ENCODE results near the gene LLGL1.

Gene LLGL1

GRCh38 chr17:18184143-18185031, 41.0 kb upstream of the LLGL1 start:
- Histone ChIP-seq H3K4me1 (ENCODE audit: control insufficient read depth, low read depth, low read length) (peaks cover 20% of the 10 kb centered on the region), H3K36me3 (ENCODE audit: control insufficient read depth, low read depth, low read length) (peaks cover 18% of the 10 kb centered on the region), H3K27ac (ENCODE audit: low read length) (no peak overlapping the region), H3K9ac (ENCODE audit: low read length) (peak overlapping the region; percentile 78), H3K27me3 (ENCODE audit: control insufficient read depth, insufficient read depth, low read length) (no peaks in the 10 kb centered on the region), H3K4me3 (ENCODE audit: low read length) (peak overlapping the region; percentile 81), H3K9me3 (ENCODE audit: control insufficient read depth, low read depth, low read length) (no peaks in the 10 kb centered on the region)

- no peak overlapping the region for H3K27ac ChIP-seq (ENCODE audit: low read length)
Measured at GRCh38 chr17:18185391-18185790, 40.0 kb upstream of the LLGL1 start.

DNA sequence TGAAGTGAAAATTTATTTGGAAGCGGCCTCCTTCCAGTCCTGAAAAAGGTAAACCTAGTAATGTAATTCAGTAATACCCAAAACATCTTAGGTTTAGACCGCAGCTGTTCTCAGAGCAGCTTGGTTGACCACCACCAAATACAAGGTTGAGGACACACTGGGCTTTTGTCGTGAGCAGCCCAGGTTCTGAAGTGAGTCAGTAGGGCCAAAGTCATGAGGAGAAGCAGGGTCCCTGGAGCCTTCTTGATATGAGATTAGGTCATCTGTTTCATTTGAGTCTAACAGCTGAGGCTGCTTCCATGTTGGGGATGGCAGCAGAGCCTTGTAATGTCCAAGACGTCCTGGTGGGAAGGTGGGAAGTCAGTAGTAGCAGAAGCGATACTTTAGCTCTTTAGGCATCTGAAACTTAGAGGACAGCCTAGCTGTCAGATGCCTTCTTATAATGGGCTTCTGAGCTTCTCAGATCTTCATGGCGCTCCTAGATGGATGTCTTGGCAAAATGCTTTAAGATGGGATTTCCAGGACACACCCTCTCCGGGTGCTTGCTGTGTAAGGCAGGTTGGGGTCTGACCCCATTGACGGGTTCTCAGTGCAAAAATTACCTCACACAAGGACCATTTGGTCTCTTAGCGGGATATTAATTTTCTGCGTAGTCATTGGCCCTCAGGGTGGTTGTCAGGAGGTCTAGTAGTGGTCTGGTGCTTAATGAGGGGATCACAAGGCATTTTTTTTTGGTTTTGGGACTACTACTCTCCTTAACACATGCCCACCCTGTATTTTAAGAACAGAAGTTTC, 39.4 kb upstream of the LLGL1 start:
- Histone ChIP-seq H3K9ac (ENCODE audit: low read length) (peak overlapping the region; percentile 78), H3K4me1 (ENCODE audit: control insufficient read depth, low read depth, low read length) (peaks cover 20% of the 10 kb centered on the region), H3K27ac (ENCODE audit: low read length) (no peak overlapping the region), H3K27me3 (ENCODE audit: control insufficient read depth, insufficient read depth, low read length) (no peaks in the 10 kb centered on the region), H3K4me3 (ENCODE audit: low read length) (peak overlapping the region; percentile 81), H3K36me3 (ENCODE audit: control insufficient read depth, low read depth, low read length) (peaks cover 18% of the 10 kb centered on the region), H3K9me3 (ENCODE audit: control insufficient read depth, low read depth, low read length) (no peaks in the 10 kb centered on the region)

More at GRCh38 chr17:18185391-18185790, 40.0 kb upstream of the LLGL1 start:
- H3K27me3 ChIP-seq (ENCODE audit: control insufficient read depth, insufficient read depth, low read length) = no peaks in the 10 kb centered on the region
- H3K4me3 ChIP-seq (ENCODE audit: low read length) = peak overlapping the region; percentile 81
- peaks cover 20% of the 10 kb centered on the region for H3K4me1 ChIP-seq (ENCODE audit: control insufficient read depth, low read depth, low read length)
- peak overlapping the region; percentile 78 for H3K9ac ChIP-seq (ENCODE audit: low read length)
- peaks cover 18% of the 10 kb centered on the region for H3K36me3 ChIP-seq (ENCODE audit: control insufficient read depth, low read depth, low read length)
- no peaks in the 10 kb centered on the region for H3K9me3 ChIP-seq (ENCODE audit: control insufficient read depth, low read depth, low read length)

DNA sequence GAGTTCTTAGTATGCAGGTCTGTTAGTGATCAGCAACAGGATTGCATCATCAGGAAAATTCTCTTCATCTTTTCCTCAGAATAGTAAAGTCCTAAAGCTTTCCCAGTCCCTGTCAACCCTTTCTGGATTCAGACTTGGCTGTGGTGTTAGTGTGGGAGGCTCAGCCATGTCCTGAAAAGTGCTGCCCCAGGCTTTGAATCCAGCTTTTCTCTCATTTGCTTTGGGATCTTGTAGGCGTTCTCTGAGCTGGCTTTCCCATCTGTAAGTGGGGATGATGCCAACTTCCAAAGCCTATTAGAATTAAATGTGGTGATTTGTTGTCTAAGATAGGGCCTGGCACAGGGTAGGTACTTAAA, 38.8 kb upstream of the LLGL1 start:
- Histone ChIP-seq H3K9me3 (ENCODE audit: control insufficient read depth, low read depth, low read length) (no peaks in the 10 kb centered on the region), H3K4me1 (ENCODE audit: control insufficient read depth, low read depth, low read length) (peaks cover 20% of the 10 kb centered on the region), H3K27me3 (ENCODE audit: control insufficient read depth, insufficient read depth, low read length) (no peaks in the 10 kb centered on the region), H3K36me3 (ENCODE audit: control insufficient read depth, low read depth, low read length) (peaks cover 18% of the 10 kb centered on the region), H3K4me3 (ENCODE audit: low read length) (peak overlapping the region; percentile 81), H3K27ac (ENCODE audit: low read length) (no peak overlapping the region), H3K9ac (ENCODE audit: low read length) (peak overlapping the region; percentile 7)

GRCh38 chr17:18187226-18187625, 38.2 kb upstream of the LLGL1 start:
- Histone ChIP-seq H3K9me3 (ENCODE audit: control insufficient read depth, low read depth, low read length) (no peaks in the 10 kb centered on the region), H3K27ac (ENCODE audit: low read length) (no peak overlapping the region), H3K4me3 (ENCODE audit: low read length) (peak overlapping the region; percentile 10), H3K27me3 (ENCODE audit: control insufficient read depth, insufficient read depth, low read length) (no peaks in the 10 kb centered on the region), H3K36me3 (ENCODE audit: control insufficient read depth, low read depth, low read length) (peaks cover 22% of the 10 kb centered on the region), H3K4me1 (ENCODE audit: control insufficient read depth, low read depth, low read length) (peaks cover 17% of the 10 kb centered on the region), H3K9ac (ENCODE audit: low read length) (no peak overlapping the region)

DNA sequence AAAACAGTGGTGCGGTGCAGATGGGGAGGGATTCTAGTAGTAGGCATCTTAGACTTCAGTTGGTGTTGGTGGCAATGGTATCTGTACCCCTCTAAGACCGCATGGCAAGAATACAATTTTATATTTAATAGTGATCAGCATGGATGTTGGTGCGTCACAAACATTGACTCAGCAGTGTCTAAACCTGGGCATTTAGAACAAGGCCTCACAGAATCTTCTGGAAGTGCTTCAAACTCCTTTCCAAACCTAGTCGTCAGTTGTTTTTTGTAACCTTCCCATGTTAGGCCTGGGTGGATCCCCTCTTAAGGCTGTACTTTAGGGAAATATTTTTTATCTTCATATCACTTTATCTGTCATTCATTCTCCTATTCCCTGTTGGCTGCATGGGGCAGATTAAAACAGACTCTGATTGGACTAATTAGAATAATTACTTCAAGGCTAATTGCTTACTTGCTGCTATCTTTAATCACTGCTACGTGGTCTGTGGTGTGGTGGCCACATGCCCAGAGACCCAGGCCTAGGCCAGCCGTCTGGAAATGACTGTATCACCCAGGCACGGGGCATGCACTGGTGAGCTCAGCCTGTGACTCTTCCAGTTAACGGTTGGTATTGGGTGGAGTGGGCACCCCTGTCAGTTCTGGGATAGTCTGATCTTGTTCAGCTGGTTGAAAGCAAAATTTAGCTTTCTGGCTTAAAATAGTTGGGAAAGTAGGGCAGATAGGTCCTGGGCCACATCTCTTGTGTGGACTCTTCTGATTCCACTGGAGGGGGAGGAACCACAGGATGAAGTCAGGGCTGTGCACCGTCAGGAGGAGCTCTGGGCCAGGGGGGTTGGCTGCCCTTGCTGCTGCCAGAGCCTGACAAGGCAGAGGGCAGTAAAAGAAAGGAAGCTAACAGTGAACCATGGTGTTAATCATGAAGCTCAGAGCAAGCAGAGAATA, 37.3 kb upstream of the LLGL1 start:
- Histone ChIP-seq H3K27ac (ENCODE audit: low read length) (no peak overlapping the region), H3K4me3 (ENCODE audit: low read length) (no peak overlapping the region), H3K36me3 (ENCODE audit: control insufficient read depth, low read depth, low read length) (peaks cover 25% of the 10 kb centered on the region), H3K27me3 (ENCODE audit: control insufficient read depth, insufficient read depth, low read length) (no peaks in the 10 kb centered on the region), H3K9me3 (ENCODE audit: control insufficient read depth, low read depth, low read length) (no peaks in the 10 kb centered on the region), H3K4me1 (ENCODE audit: control insufficient read depth, low read depth, low read length) (peaks cover 16% of the 10 kb centered on the region), H3K9ac (ENCODE audit: low read length) (no peak overlapping the region)

GRCh38 chr17:18190628-18191235, 34.7 kb upstream of the LLGL1 start:
- Histone ChIP-seq H3K9ac (ENCODE audit: low read length) (no peak overlapping the region), H3K36me3 (ENCODE audit: control insufficient read depth, low read depth, low read length) (peaks cover 38% of the 10 kb centered on the region), H3K4me3 (ENCODE audit: low read length) (no peak overlapping the region), H3K27me3 (ENCODE audit: control insufficient read depth, insufficient read depth, low read length) (no peaks in the 10 kb centered on the region), H3K9me3 (ENCODE audit: control insufficient read depth, low read depth, low read length) (no peaks in the 10 kb centered on the region), H3K27ac (ENCODE audit: low read length) (no peak overlapping the region), H3K4me1 (ENCODE audit: control insufficient read depth, low read depth, low read length) (peaks cover 11% of the 10 kb centered on the region)

- Histone ChIP-seq H3K9me3 (ENCODE audit: control insufficient read depth, low read depth, low read length) (no peaks in the 10 kb centered on the region), H3K9ac (ENCODE audit: low read length) (no peak overlapping the region), H3K27me3 (ENCODE audit: control insufficient read depth, insufficient read depth, low read length) (no peaks in the 10 kb centered on the region), H3K4me3 (ENCODE audit: low read length) (no peak overlapping the region), H3K27ac (ENCODE audit: low read length) (no peak overlapping the region), H3K4me1 (ENCODE audit: control insufficient read depth, low read depth, low read length) (peaks cover 6% of the 10 kb centered on the region), H3K36me3 (ENCODE audit: control insufficient read depth, low read depth, low read length) (peaks cover 43% of the 10 kb centered on the region)
Measured at GRCh38 chr17:18191236-18191667, 34.2 kb upstream of the LLGL1 start.

- H3K4me3 ChIP-seq (ENCODE audit: low read length) = no peak overlapping the region
- H3K4me1 ChIP-seq (ENCODE audit: control insufficient read depth, low read depth, low read length) = no peaks in the 10 kb centered on the region
- no peak overlapping the region for H3K27ac ChIP-seq (ENCODE audit: low read length)
Measured at GRCh38 chr17:18191967-18192366, 33.5 kb upstream of the LLGL1 start.

DNA sequence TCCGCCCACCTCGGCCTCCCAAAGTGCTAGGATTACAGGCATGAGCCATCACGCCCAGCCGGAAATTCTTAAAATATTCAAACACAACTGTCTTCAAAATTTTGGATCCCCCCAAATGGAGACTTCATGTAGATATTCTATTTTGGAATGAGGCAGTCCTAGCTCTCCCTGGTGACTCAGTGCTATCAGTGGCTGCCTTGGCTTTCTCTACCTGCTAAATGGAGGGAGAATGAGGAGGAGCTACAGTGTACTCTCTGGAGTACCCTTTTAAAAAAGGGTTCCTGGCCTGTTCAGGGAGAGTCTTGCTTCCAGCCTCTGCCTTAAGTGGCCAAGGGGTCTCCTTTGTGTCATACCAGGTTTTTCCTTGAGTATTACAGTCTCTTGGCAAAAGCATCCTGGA, 31.0 kb upstream of the LLGL1 start:
- H3K9ac ChIP-seq (ENCODE audit: low read length) = no peak overlapping the region
- H3K9me3 ChIP-seq (ENCODE audit: control insufficient read depth, low read depth, low read length) = no peaks in the 10 kb centered on the region
- no peaks in the 10 kb centered on the region for H3K27me3 ChIP-seq (ENCODE audit: control insufficient read depth, insufficient read depth, low read length)
- no peak overlapping the region for H3K27ac ChIP-seq (ENCODE audit: low read length)
- H3K4me1 ChIP-seq (ENCODE audit: control insufficient read depth, low read depth, low read length) = no peaks in the 10 kb centered on the region
- peaks cover 53% of the 10 kb centered on the region for H3K36me3 ChIP-seq (ENCODE audit: control insufficient read depth, low read depth, low read length)
- H3K4me3 ChIP-seq (ENCODE audit: low read length) = no peak overlapping the region

More at GRCh38 chr17:18191967-18192366, 33.5 kb upstream of the LLGL1 start:
- Histone ChIP-seq H3K36me3 (ENCODE audit: control insufficient read depth, low read depth, low read length) (peaks cover 43% of the 10 kb centered on the region), H3K9me3 (ENCODE audit: control insufficient read depth, low read depth, low read length) (no peaks in the 10 kb centered on the region), H3K27me3 (ENCODE audit: control insufficient read depth, insufficient read depth, low read length) (no peaks in the 10 kb centered on the region), H3K9ac (ENCODE audit: low read length) (no peak overlapping the region)

Data from iPS-18a (cell line).